ENCODE measurements around the gene EPHX1.

Gene EPHX1

GRCh38 chr1:225868631-225869330 lies 58.9 kb downstream of the EPHX1 start:
- TF ChIP-seq CTCF (IDR thresholded peaks at IDR 0.05; ENCODE audit: low read depth, low read length) = no peak
- no peak overlapping the region for H3K4me3 ChIP-seq (ENCODE audit: low read depth, low read length)

GRCh38 chr1:225870911-225871310 lies 61.0 kb downstream of the EPHX1 start:
- H3K4me3 ChIP-seq (ENCODE audit: low read depth, low read length) = no peak overlapping the region
- no peak for TF ChIP-seq CTCF (IDR thresholded peaks at IDR 0.05; ENCODE audit: low read depth, low read length)

GRCh38 chr1:225871359-225872074 lies 61.6 kb downstream of the EPHX1 start:
- no peak for TF ChIP-seq CTCF (IDR thresholded peaks at IDR 0.05; ENCODE audit: low read depth, low read length)
- no peak overlapping the region for H3K4me3 ChIP-seq (ENCODE audit: low read depth, low read length)

- H3K4me3 ChIP-seq (ENCODE audit: low read depth, low read length) = no peak overlapping the region
- no peak for TF ChIP-seq CTCF (IDR thresholded peaks at IDR 0.05; ENCODE audit: low read depth, low read length)
These were observed 62.1 kb downstream of the EPHX1 start for GRCh38 chr1:225872075-225872430.

- no peak overlapping the region for H3K4me3 ChIP-seq (ENCODE audit: low read depth, low read length)
- no peak for TF ChIP-seq CTCF (IDR thresholded peaks at IDR 0.05; ENCODE audit: low read depth, low read length)
These were observed 63.4 kb downstream of the EPHX1 start for GRCh38 chr1:225873281-225873850.

GRCh38 chr1:225874431-225874830 lies 64.5 kb downstream of the EPHX1 start:
- H3K4me3 ChIP-seq (ENCODE audit: low read depth, low read length) = no peak overlapping the region
- TF ChIP-seq CTCF (IDR thresholded peaks at IDR 0.05; ENCODE audit: low read depth, low read length) = no peak
